Progenitor cell of endocrine pancreas (in vitro differentiated cells): ENCODE results near the gene DDIT3. TPM values are rescaled to one million over a fixed set of nuclear protein-coding genes. Genes with fewer than 3 reads are reported as not detected.
A peak's percentile ranks its signal among the peaks of the same experiment; 100 is the strongest.

Experiments
- DNase-seq: peaks from one replicate; pipeline ENCODE4 v3.0.0; 2021; ENCODE audit warnings: low spot score; ENCODE audit not compliant: unreplicated experiment
- H3K27ac Mint-ChIP-seq: 2 replicates; pipeline ENCODE4 v1.8.0; 2021; ENCODE audit warnings: mild to moderate bottlenecking, moderate library complexity, mixed read lengths
- H3K27me3 Mint-ChIP-seq: 2 replicates; pipeline ENCODE4 v1.8.0; 2021; ENCODE audit warnings: mixed read lengths
- H3K36me3 Mint-ChIP-seq: 2 replicates; pipeline ENCODE4 v1.8.0; 2022; ENCODE audit warnings: mixed read lengths; ENCODE audit not compliant: insufficient read depth
- H3K4me1 Mint-ChIP-seq: 2 replicates; pipeline ENCODE4 v1.8.0; 2021; ENCODE audit warnings: low read depth, mixed read lengths
- H3K4me3 Mint-ChIP-seq: 2 replicates; pipeline ENCODE4 v1.8.0; 2021; ENCODE audit warnings: low read depth, mild to moderate bottlenecking, moderate library complexity, mixed read lengths
- H3K9me3 Mint-ChIP-seq: 2 replicates; pipeline ENCODE4 v1.8.0; 2021; ENCODE audit warnings: low read depth, mixed read lengths
- CTCF ChIP-seq: fragments of 200-600 bp; sonication (generic); IDR thresholded peaks from one replicate; pipeline ENCODE4 v1.5.0; 2021; ENCODE audit warnings: antibody characterized with exemption, mild to moderate bottlenecking; ENCODE audit not compliant: unreplicated experiment
- total RNA-seq: library from RNA; stranded (reverse); gene quantifications from 2 replicates; pipeline ENCODE4 v1.2.1, GENCODE V29; 2021

The DDIT3 gene
- total RNA-seq, 1 donor from 2014 or later: 15.7 TPM

- no peak overlapping the region for H3K4me3 Mint-ChIP-seq
- H3K4me1 Mint-ChIP-seq: peaks cover 18% of the 10 kb centered on the region
- TF ChIP-seq CTCF: no peak
- no peak overlapping the region for H3K27ac Mint-ChIP-seq
- H3K27me3 Mint-ChIP-seq: no peaks in the 10 kb centered on the region
- DNase-seq: no peak
- H3K36me3 Mint-ChIP-seq: peaks cover 10% of the 10 kb centered on the region
- no peaks in the 10 kb centered on the region for H3K9me3 Mint-ChIP-seq
These were observed 6.9 kb upstream of the DDIT3 start for GRCh38 chr12:57527184-57527583.

GRCh38 chr12:57526477-57527126 is 6.3 kb upstream of the DDIT3 start:
- Mint-ChIP-seq H3K27me3 (no peaks in the 10 kb centered on the region), H3K36me3 (peaks cover 10% of the 10 kb centered on the region), H3K9me3 (no peaks in the 10 kb centered on the region), H3K4me3 (no peak overlapping the region), H3K27ac (no peak overlapping the region), H3K4me1 (peaks cover 21% of the 10 kb centered on the region)
- no peak for TF ChIP-seq CTCF
- DNase-seq: no peak

GRCh38 chr12:57525615-57526383 is 5.5 kb upstream of the DDIT3 start:
- H3K4me1 Mint-ChIP-seq: peaks cover 24% of the 10 kb centered on the region
- H3K4me3 Mint-ChIP-seq: no peak overlapping the region
- no peak overlapping the region for H3K27ac Mint-ChIP-seq
- no peak for TF ChIP-seq CTCF
- H3K27me3 Mint-ChIP-seq: no peaks in the 10 kb centered on the region
- peaks cover 8% of the 10 kb centered on the region for H3K36me3 Mint-ChIP-seq
- H3K9me3 Mint-ChIP-seq: no peaks in the 10 kb centered on the region
- no peak for DNase-seq

- Mint-ChIP-seq H3K27me3 (no peaks in the 10 kb centered on the region), H3K4me3 (peak overlapping the region; percentile 96), H3K27ac (peak overlapping the region; percentile 59), H3K4me1 (peaks cover 24% of the 10 kb centered on the region), H3K36me3 (peaks cover 7% of the 10 kb centered on the region), H3K9me3 (no peaks in the 10 kb centered on the region)
- no peak for TF ChIP-seq CTCF
- no peak for DNase-seq
These were observed 4.7 kb upstream of the DDIT3 start for GRCh38 chr12:57524814-57525614.
